Coronary artery (tissue), 2 donors: ENCODE measurements around the gene WAPL.

Source experiments
- DNase-seq: peaks from one replicate; pipeline ENCODE4 v3.0.0-alpha.2; 2017; ENCODE audit warnings: low spot score
- H3K27ac ChIP-seq, 2 donors: fragments of 200-600 bp; sonication (generic); one replicate each; pipeline ENCODE4 v1.5.1; 2016 to 2019
- H3K4me3 ChIP-seq: fragments of 200-600 bp; sonication (generic); 2 replicates; pipeline ENCODE4 v1.5.1; 2016; ENCODE audit warnings: mild to moderate bottlenecking, moderate library complexity
- TF ChIP-seq, protein P1 (sequence below): fragments of 200-600 bp; sonication (generic); IDR thresholded peaks from one replicate; pipeline ENCODE4 v1.5.1; 2019; ENCODE audit warnings: antibody characterized with exemption

Gene WAPL

DNA sequence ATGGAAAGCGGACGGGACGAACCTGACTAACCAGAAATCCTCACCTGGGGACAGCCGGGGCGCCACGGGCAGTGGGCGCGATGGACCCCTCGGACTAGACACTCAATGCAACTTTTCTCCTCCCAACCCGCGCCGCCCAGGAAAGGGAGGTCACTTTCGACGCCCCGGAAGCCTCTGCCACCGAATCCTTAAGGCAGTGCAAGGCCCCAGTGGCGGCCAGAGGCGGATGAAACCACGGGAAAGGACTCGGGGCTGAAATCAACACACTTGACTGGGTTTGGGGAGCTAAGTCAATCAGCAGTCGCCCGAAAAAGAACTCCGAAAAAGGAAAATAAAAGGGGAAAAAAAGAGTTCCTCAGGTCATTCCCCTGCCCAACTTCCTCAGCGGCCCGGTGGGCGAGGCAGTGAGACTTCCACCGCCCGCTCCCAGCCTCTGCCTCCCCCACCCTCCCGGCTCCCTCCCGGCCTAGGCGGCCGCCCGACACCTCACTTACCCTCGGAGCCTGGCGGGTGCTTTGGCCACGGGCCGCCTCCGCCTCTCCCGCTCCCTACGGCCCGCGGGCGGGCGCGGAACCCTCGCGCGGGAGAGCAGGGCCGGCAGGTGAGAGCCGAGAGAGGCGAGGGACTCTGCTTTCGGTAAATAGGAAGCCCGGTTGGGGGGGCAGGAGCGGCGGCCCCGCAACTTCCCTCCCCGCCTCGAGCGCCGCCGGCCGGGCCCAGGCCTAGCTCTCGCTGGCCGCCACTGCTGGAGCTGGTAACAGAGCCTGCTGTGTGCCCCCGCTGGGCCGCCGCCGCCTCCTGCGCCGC is 518 bp downstream of the WAPL start:
- H3K27ac ChIP-seq: peak overlapping the region; percentile 95 to 99
- DNase-seq: peak; percentile 77
- peak overlapping the region; percentile 98 for H3K4me3 ChIP-seq
- TF ChIP-seq, protein P1, sequence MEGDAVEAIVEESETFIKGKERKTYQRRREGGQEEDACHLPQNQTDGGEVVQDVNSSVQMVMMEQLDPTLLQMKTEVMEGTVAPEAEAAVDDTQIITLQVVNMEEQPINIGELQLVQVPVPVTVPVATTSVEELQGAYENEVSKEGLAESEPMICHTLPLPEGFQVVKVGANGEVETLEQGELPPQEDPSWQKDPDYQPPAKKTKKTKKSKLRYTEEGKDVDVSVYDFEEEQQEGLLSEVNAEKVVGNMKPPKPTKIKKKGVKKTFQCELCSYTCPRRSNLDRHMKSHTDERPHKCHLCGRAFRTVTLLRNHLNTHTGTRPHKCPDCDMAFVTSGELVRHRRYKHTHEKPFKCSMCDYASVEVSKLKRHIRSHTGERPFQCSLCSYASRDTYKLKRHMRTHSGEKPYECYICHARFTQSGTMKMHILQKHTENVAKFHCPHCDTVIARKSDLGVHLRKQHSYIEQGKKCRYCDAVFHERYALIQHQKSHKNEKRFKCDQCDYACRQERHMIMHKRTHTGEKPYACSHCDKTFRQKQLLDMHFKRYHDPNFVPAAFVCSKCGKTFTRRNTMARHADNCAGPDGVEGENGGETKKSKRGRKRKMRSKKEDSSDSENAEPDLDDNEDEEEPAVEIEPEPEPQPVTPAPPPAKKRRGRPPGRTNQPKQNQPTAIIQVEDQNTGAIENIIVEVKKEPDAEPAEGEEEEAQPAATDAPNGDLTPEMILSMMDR: no peak

DNA sequence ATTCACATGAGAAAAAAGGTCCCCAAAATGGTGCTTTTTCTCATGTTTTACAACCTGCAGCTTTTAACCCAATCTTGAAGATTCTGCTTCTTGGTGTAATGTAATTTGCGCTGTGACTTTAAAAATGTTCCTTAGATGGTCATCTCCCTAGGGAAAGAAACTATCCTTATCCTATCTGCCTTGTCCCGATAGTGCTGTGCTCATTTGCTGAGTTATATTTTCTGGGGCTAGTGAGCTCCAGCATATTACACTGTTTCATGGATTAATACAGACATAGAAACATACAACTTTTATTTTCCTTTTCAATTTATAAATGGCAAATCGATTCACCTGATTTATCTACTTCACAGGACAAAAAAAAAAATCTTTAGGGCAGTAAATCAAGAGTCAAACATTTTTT is 2.8 kb downstream of the WAPL start:
- no peak overlapping the region for H3K4me3 ChIP-seq
- TF ChIP-seq, protein P1: no peak
- H3K27ac ChIP-seq: no peak overlapping the region
- no peak for DNase-seq

DNA sequence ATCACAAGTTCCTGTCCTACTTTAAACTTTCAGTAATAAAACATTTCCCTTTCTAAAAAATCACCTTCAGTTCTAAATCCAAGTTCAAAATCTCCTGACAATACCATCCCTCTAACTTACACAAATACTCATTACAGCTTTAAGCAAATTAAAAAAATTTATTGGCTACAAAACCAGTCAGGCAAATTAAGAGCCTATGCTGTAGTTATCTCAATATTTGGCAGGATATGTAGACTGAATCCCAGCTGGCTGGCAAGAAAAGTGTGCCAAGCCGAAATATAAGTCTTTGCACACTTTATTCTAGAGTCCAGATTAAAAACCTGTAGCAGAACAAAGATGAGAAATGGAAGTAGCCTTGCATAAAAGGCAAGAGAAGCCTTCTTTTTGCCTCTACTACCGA is 9.5 kb downstream of the WAPL start:
- Histone ChIP-seq H3K27ac (no peak overlapping the region), H3K4me3 (no peak overlapping the region)
- no peak for DNase-seq
- TF ChIP-seq, protein P1: no peak

DNA sequence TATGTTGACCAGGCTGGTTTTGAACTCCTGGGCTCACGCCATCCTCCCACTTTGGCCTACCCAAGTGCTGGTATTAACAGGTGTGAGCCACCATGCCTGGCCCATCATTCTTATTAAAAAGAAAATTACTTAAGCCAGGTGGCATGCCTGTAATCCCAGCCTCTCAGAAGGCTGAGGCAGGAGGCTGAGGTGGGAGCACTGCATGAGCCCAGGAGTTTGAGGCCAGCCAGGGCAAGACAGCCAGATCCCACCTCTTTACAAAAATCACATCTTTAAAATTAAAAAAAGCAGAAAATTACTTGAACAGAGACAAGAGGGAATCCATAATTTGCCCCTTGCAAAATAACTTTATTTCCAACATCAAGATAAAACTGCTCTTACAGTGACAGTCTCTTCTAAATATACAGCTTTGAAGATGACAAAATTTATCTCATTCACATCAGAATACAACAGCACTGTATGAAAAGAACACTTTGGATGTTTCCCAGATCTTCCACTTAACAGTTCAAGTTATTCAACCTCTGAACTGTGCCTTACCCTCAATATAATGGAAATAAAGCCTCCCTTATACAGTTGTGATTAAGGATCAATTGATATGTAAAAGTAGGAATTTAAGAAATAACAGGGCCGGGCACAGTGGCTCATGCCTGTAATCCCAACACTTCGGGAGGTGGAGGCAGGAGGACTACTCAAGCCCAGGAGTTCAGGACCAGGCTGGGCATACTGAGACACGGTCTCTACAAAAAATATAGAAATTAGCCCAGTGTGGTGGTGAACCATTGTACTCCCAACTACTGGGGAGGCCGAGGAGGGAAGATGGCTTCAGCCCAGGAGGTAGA is 10.3 kb downstream of the WAPL start:
- no peak overlapping the region for H3K27ac ChIP-seq
- TF ChIP-seq, protein P1: no peak

DNA sequence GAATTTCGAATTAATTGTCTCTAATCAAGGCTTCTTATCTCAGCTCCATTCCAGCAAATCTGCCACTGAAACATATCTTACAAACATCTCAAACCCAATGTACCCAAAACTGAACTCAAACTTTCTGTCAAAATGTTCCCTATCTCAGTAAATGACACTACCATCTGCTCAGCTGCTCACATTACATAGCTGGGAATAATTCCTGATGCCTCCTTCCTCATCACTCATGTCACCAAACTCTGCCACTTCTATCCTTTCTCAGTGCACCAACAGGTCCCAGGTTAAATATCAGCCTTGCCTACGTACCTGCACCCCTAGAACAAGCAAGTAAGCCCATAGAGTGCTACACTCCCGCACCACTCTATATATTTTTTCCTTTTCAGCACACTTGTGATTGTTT is 12.4 kb downstream of the WAPL start:
- Histone ChIP-seq H3K4me3 (no peak overlapping the region), H3K27ac (no peak overlapping the region)
- DNase-seq: no peak
- TF ChIP-seq, protein P1: no peak

More for the DNA sequence above, 10.3 kb downstream of the WAPL start:
- no peak overlapping the region for H3K4me3 ChIP-seq
- DNase-seq: no peak

DNA sequence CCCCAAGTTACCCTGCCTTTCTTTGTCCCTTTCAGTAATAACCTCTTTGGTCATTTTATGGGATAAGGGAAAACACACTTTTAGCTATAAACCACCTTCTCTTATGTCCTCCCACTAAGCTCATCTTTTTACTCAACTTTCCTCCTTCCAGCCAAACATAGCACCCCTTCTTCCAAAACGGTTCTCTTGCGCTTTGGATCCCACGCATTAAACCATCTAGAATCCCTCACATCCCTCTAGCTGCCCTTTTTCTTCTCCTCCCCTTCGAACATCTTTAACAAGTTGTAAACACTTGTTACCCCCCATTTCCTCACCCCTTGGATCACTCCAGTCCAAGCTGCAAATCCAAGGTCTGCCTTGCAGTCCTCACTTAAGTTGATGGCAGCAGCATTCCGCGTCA is 13.4 kb downstream of the WAPL start:
- DNase-seq: no peak
- no peak overlapping the region for H3K4me3 ChIP-seq
- TF ChIP-seq, protein P1: no peak
- no peak overlapping the region for H3K27ac ChIP-seq
